Activated CD4-positive, alpha-beta memory T cell treated with anti-CD3 and anti-CD28 coated beads, Interleukin-2, amount 10 ng/mL, durations not matched to agents 7 days and 5 days (primary cell): ENCODE results near the gene ANKS1A. TPM values are rescaled to one million over a fixed set of nuclear protein-coding genes. Genes with fewer than 3 reads are reported as not detected.

Experiments used
- CTCF ChIA-PET: fragments of 350-600 bp; sonication (Branson Sonifier 250); formaldehyde crosslinking; loops from one replicate; lab custom pipeline; 2021; ENCODE audit warnings: antibody characterized with exemption, inconsistent platforms; lab: Charles Lee
- POLR2A ChIA-PET: fragments of 350-600 bp; sonication (Branson Sonifier 250); formaldehyde crosslinking; loops from one replicate; lab custom pipeline; 2021; ENCODE audit warnings: antibody characterized with exemption; lab: Charles Lee
- DNase-seq: peaks from one replicate; pipeline ENCODE4 v3.0.0-alpha.2; 2020
- H3K27ac Mint-ChIP-seq: one replicate; pipeline ENCODE4 v1.8.0; 2021; ENCODE audit warnings: mild to moderate bottlenecking, mixed read lengths
- H3K27me3 Mint-ChIP-seq: one replicate; pipeline ENCODE4 v1.8.0; 2021; ENCODE audit warnings: mixed read lengths
- H3K36me3 Mint-ChIP-seq: one replicate; pipeline ENCODE4 v1.8.0; 2021; ENCODE audit warnings: low read depth, mixed read lengths
- H3K4me1 Mint-ChIP-seq: one replicate; pipeline ENCODE4 v1.8.0; 2021; ENCODE audit warnings: mixed read lengths
- H3K4me3 Mint-ChIP-seq: one replicate; pipeline ENCODE4 v1.8.0; 2021; ENCODE audit warnings: mild to moderate bottlenecking, mixed read lengths
- H3K9me3 Mint-ChIP-seq: one replicate; pipeline ENCODE4 v1.8.0; 2021; ENCODE audit warnings: mixed read lengths
- total RNA-seq, 2 experiments: library from RNA; stranded (reverse); gene quantifications; one replicate each; pipeline ENCODE4 v1.2.3, GENCODE V29; 2021

The ANKS1A gene
- total RNA-seq, 2 experiments from 2014 or later = 8.8 to 9.5 TPM

DNA sequence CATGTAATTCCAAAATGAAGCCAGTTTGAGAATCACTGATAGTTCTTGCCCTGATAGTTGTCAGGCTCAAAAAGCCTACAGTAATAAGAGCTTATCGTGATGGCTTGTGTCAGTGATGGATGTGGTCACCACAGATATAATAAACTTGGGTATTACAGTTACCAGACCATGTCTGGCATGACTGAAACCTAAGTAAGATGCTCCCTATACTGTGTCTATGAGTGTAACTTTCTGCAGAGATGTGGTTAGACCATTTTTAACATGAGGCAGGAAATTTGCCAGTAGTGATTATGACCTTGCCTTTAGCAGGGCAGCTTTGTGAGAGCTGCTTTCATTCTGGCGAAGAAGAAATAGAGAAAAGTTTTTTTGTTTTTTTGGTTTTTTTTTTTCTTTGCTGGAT, 90.2 kb downstream of the ANKS1A start:
- H3K9me3 Mint-ChIP-seq = no peaks in the 10 kb centered on the region
- no peaks in the 10 kb centered on the region for H3K27me3 Mint-ChIP-seq
- DNase-seq = no peak
- no peak overlapping the region for H3K4me3 Mint-ChIP-seq
- no peaks in the 10 kb centered on the region for H3K36me3 Mint-ChIP-seq
- ChIA-PET CTCF (interaction anchor here (0.5 kb wide), 1 partner anchor 803 kb away, joined by 3 read pairs; no protein-coding TSS in a partner anchor), POLR2A (interaction anchor here (0.5 kb wide), 1 partner anchor 242 kb away, joined by 3 read pairs; no protein-coding TSS in a partner anchor)
- no peaks in the 10 kb centered on the region for H3K4me1 Mint-ChIP-seq
- H3K27ac Mint-ChIP-seq = no peak overlapping the region

DNA sequence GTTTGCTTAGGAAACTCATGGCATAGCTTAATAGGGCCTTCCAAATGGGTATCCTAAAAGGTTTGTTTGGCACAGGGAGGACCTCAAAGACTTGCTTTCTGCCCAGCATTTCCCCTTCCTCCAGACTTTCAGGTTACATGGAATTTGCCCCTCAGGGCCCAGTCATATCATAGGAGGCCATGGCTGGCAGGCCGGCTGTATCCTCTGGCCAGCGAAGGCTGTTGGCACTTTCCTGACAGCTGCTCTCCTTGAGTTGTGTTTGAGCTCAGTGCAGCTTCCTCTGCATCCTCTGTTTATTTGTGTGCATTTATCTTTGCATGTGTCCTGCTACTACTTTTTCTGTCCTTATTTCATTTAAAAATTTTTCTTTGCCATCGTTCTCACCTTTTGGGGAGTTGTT, 90.9 kb downstream of the ANKS1A start:
- no peak for DNase-seq
- Mint-ChIP-seq H3K9me3 (no peaks in the 10 kb centered on the region), H3K36me3 (no peaks in the 10 kb centered on the region), H3K4me3 (no peak overlapping the region), H3K27me3 (no peaks in the 10 kb centered on the region), H3K4me1 (no peaks in the 10 kb centered on the region), H3K27ac (no peak overlapping the region)
- CTCF ChIA-PET = no interaction called here
- POLR2A ChIA-PET = interaction anchor here (0.5 kb wide), 1 partner anchor 243 kb away, joined by 3 read pairs; no protein-coding TSS in a partner anchor

GRCh38 chr6:34981366-34981765, 92.3 kb downstream of the ANKS1A start:
- Mint-ChIP-seq H3K27me3 (no peaks in the 10 kb centered on the region), H3K36me3 (peaks cover 2% of the 10 kb centered on the region), H3K4me3 (no peak overlapping the region), H3K27ac (no peak overlapping the region), H3K4me1 (no peaks in the 10 kb centered on the region), H3K9me3 (no peaks in the 10 kb centered on the region)
- CTCF ChIA-PET = interaction anchor here (1.3 to 1.7 kb wide), 2 partner anchors 10 to 154 kb away, joined by 3 to 4 read pairs; no protein-coding TSS in a partner anchor
- no peak for DNase-seq
- POLR2A ChIA-PET = no interaction called here

DNA sequence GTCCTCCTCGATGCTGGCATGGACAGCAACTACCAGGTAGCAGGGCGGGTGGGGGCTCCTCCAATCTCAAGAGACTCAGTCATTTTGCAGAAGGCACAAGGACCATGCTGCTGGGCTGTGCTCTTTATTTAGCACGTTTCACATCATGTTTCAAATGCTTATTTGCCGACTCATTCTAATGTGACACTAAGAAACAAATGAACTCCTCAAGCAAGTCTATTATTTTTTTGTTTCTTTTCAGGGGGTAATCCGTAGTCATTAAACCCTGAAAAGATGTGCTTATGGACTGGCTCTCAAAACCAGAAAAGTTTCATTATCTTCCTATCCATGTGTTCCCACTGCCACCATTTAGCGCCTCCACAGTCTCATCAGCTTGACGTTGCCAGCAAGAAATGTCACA, 92.9 kb downstream of the ANKS1A start:
- DNase-seq = no peak
- POLR2A ChIA-PET = no interaction called here
- CTCF ChIA-PET = interaction anchor here (1.7 kb wide), 1 partner anchor 10 kb away, joined by 4 read pairs; no protein-coding TSS in a partner anchor

GRCh38 chr6:34982424-34982852, 93.4 kb downstream of the ANKS1A start:
- CTCF ChIA-PET = no interaction called here
- no peak for DNase-seq
- H3K27ac Mint-ChIP-seq = no peak overlapping the region
- H3K9me3 Mint-ChIP-seq = no peaks in the 10 kb centered on the region
- no peak overlapping the region for H3K4me3 Mint-ChIP-seq
- H3K36me3 Mint-ChIP-seq = peaks cover 2% of the 10 kb centered on the region
- H3K4me1 Mint-ChIP-seq = no peaks in the 10 kb centered on the region
- no peaks in the 10 kb centered on the region for H3K27me3 Mint-ChIP-seq
- POLR2A ChIA-PET = no interaction called here

More for the DNA sequence above, 92.9 kb downstream of the ANKS1A start:
- Mint-ChIP-seq H3K36me3 (peaks cover 2% of the 10 kb centered on the region), H3K27ac (no peak overlapping the region), H3K4me3 (no peak overlapping the region), H3K4me1 (no peaks in the 10 kb centered on the region), H3K27me3 (no peaks in the 10 kb centered on the region), H3K9me3 (no peaks in the 10 kb centered on the region)

- Mint-ChIP-seq H3K27ac (no peak overlapping the region), H3K4me3 (no peak overlapping the region), H3K9me3 (no peaks in the 10 kb centered on the region), H3K36me3 (peaks cover 2% of the 10 kb centered on the region), H3K27me3 (no peaks in the 10 kb centered on the region), H3K4me1 (no peaks in the 10 kb centered on the region)
- no peak for DNase-seq
- ChIA-PET CTCF (interaction anchor here (0.6 to 6.9 kb wide), 4 partner anchors 91 to 263 kb away, joined by 3 to 54 read pairs (median 28); no protein-coding TSS in a partner anchor), POLR2A (no interaction called here)
Measured at GRCh38 chr6:34984416-34984815, 95.4 kb downstream of the ANKS1A start.

GRCh38 chr6:34985236-34985635, 96.2 kb downstream of the ANKS1A start:
- Mint-ChIP-seq H3K9me3 (no peaks in the 10 kb centered on the region), H3K4me1 (no peaks in the 10 kb centered on the region), H3K27me3 (no peaks in the 10 kb centered on the region), H3K36me3 (peaks cover 5% of the 10 kb centered on the region), H3K4me3 (no peak overlapping the region), H3K27ac (no peak overlapping the region)
- POLR2A ChIA-PET = no interaction called here
- no peak for DNase-seq
- CTCF ChIA-PET = interaction anchor here (0.9 to 6.9 kb wide), 7 partner anchors 9 to 256 kb away, joined by 3 to 54 read pairs (median 5); no protein-coding TSS in a partner anchor

GRCh38 chr6:34986845-34987246, 97.8 kb downstream of the ANKS1A start:
- H3K4me1 Mint-ChIP-seq = no peaks in the 10 kb centered on the region
- ChIA-PET CTCF (interaction anchor here (0.6 to 6.9 kb wide), 27 partner anchors 14 to 527 kb away, joined by 3 to 54 read pairs (median 4); no protein-coding TSS in a partner anchor), POLR2A (interaction anchor here (0.8 kb wide), 1 partner anchor 153 kb away, joined by 3 read pairs; no protein-coding TSS in a partner anchor)

GRCh38 chr6:34987506-34987905, 98.5 kb downstream of the ANKS1A start:
- Mint-ChIP-seq H3K36me3 (peaks cover 5% of the 10 kb centered on the region), H3K9me3 (no peaks in the 10 kb centered on the region), H3K27ac (no peak overlapping the region), H3K4me3 (no peak overlapping the region), H3K4me1 (no peaks in the 10 kb centered on the region), H3K27me3 (no peaks in the 10 kb centered on the region)
- DNase-seq = no peak
- ChIA-PET POLR2A (no interaction called here), CTCF (interaction anchor here (1.0 to 6.9 kb wide), 17 partner anchors 15 to 254 kb away, joined by 3 to 54 read pairs (median 4); no protein-coding TSS in a partner anchor)

More at GRCh38 chr6:34986845-34987246, 97.8 kb downstream of the ANKS1A start:
- Mint-ChIP-seq H3K36me3 (peaks cover 5% of the 10 kb centered on the region), H3K27me3 (no peaks in the 10 kb centered on the region), H3K27ac (no peak overlapping the region), H3K4me3 (no peak overlapping the region), H3K9me3 (no peaks in the 10 kb centered on the region)
- DNase-seq = peak; percentile 71

DNA sequence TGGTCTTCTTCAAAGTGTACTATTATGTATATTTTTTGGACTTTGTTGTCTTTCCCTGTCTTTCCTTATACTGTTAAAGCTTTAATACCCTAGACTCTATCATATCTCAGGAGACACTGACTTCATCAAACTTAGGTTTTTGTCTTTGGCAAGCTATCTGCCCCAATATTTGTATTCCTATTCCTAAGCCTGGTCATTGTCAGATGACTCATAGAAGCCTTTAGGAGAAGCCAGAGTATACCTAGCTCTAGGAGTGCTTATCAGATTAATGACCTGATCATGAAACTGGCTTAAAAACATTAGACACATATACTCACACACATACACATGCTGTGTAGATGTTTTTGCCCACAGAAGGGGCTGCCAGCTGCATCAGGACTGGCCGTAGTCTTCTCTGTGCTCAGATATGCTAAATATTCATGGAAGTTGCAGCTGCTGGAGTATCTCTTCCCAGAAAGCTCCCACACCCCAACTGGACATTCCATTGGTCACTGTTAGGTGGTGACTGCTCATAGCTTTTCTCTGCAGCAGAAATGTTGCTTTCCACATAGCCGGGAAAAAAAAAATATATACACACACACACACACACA, 102.0 kb downstream of the ANKS1A start:
- DNase-seq = no peak
- Mint-ChIP-seq H3K27me3 (no peaks in the 10 kb centered on the region), H3K36me3 (peaks cover 10% of the 10 kb centered on the region), H3K9me3 (no peaks in the 10 kb centered on the region), H3K27ac (no peak overlapping the region), H3K4me1 (no peaks in the 10 kb centered on the region), H3K4me3 (no peak overlapping the region)
- ChIA-PET POLR2A (interaction anchor here (0.7 kb wide), 1 partner anchor 60 kb away, joined by 3 read pairs; no protein-coding TSS in a partner anchor), CTCF (interaction anchor here (1.0 to 2.7 kb wide), 2 partner anchors 149 to 213 kb away, joined by 3 to 7 read pairs; no protein-coding TSS in a partner anchor)

GRCh38 chr6:34992376-34992775, 103.3 kb downstream of the ANKS1A start:
- ChIA-PET CTCF (interaction anchor here (2.7 kb wide), 1 partner anchor 147 kb away, joined by 7 read pairs; no protein-coding TSS in a partner anchor), POLR2A (interaction anchor here (0.6 kb wide), 1 partner anchor 455 kb away, joined by 3 read pairs; no protein-coding TSS in a partner anchor)
- Mint-ChIP-seq H3K36me3 (peaks cover 9% of the 10 kb centered on the region), H3K4me3 (no peak overlapping the region), H3K27me3 (no peaks in the 10 kb centered on the region), H3K27ac (no peak overlapping the region), H3K9me3 (no peaks in the 10 kb centered on the region), H3K4me1 (no peaks in the 10 kb centered on the region)
- DNase-seq = no peak

DNA sequence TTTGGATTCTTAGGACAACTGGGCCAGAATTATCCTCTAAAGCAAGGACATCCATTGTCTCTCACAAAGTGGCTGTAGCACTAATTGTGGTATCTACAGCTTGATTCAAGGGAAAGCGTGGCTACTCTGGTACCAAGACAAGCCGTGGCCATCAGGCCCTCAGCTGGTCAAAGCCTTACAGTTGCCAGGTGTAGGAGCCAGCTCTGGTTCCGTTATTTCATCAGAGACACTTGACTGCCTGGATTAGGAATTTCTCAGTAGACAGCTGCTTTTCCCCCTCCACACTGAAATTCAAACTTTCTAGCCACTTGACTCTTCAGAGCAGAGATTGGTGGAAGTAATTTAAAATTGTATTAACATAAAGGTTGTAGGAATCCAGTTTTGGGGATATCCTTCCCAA, 104.2 kb downstream of the ANKS1A start:
- no peak for DNase-seq
- no peaks in the 10 kb centered on the region for H3K27me3 Mint-ChIP-seq
- no peak overlapping the region for H3K27ac Mint-ChIP-seq
- ChIA-PET CTCF (interaction anchor here (2.7 kb wide), 1 partner anchor 147 kb away, joined by 7 read pairs; no protein-coding TSS in a partner anchor), POLR2A (no interaction called here)
- no peak overlapping the region for H3K4me3 Mint-ChIP-seq
- H3K9me3 Mint-ChIP-seq = no peaks in the 10 kb centered on the region
- peaks cover 9% of the 10 kb centered on the region for H3K36me3 Mint-ChIP-seq
- H3K4me1 Mint-ChIP-seq = no peaks in the 10 kb centered on the region

DNA sequence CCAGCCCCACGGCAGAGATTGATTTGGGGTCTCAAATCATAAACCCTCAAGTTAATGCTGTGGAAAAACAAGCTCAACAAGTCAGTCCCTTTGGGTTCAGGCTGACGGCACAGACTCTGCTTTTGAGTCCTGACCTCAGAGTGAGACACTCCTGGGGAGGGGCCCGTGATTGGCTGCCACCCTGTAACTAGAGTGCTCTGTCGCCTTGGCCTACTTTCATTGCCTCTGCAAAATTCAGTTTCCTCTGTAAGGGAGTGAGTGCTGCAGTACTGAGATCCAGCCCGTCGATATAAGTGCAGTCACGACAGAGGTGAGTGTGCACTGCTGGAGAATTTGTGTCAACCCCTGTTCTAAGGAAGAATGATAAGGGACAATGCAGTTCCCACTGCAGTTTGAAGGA, 105.6 kb downstream of the ANKS1A start:
- no peaks in the 10 kb centered on the region for H3K27me3 Mint-ChIP-seq
- no peak overlapping the region for H3K4me3 Mint-ChIP-seq
- DNase-seq = no peak
- H3K36me3 Mint-ChIP-seq = peaks cover 6% of the 10 kb centered on the region
- H3K9me3 Mint-ChIP-seq = no peaks in the 10 kb centered on the region
- no peaks in the 10 kb centered on the region for H3K4me1 Mint-ChIP-seq
- ChIA-PET POLR2A (no interaction called here), CTCF (interaction anchor here (1.2 kb wide), 1 partner anchor 9 kb away, joined by 3 read pairs; no protein-coding TSS in a partner anchor)
- no peak overlapping the region for H3K27ac Mint-ChIP-seq
